CD4-positive, alpha-beta memory T cell (primary cell): ENCODE data around the gene RANBP3L. TPM values are rescaled to one million over a fixed set of nuclear protein-coding genes. Genes with fewer than 3 reads are reported as not detected.

Experiments
- CTCF ChIA-PET: fragments of 350-600 bp; sonication (Branson Sonifier 250); formaldehyde crosslinking; loops from one replicate; lab custom pipeline; 2021; ENCODE audit warnings: inconsistent platforms; ENCODE audit not compliant: partially characterized antibody; lab: Charles Lee
- POLR2A ChIA-PET: fragments of 350-600 bp; sonication (Branson Sonifier 250); formaldehyde crosslinking; loops from one replicate; lab custom pipeline; 2021; ENCODE audit not compliant: partially characterized antibody; lab: Charles Lee
- DNase-seq, 5 donors: peaks; one replicate each; pipeline versions ENCODE4 v3.0.0 to v3.0.0-alpha.2; 2020 to 2022; ENCODE audit warnings: mixed read lengths in 1 of 5
- H3K27ac ChIP-seq: one replicate; pipeline ENCODE4 v1.7.0; 2013; ENCODE audit warnings: low read depth, low read length
- H3K27me3 ChIP-seq: 2 replicates; pipeline ENCODE4 v1.7.0; 2013; ENCODE audit warnings: mild to moderate bottlenecking, low read length, moderate library complexity; ENCODE audit not compliant: insufficient read depth
- H3K36me3 ChIP-seq: 2 replicates; pipeline ENCODE4 v1.7.0; 2013; ENCODE audit warnings: mild to moderate bottlenecking, low read length, moderate library complexity; ENCODE audit not compliant: insufficient read depth
- H3K4me1 ChIP-seq: 2 replicates; pipeline ENCODE4 v1.7.0; 2013; ENCODE audit warnings: mild to moderate bottlenecking, low read length, moderate library complexity; ENCODE audit not compliant: insufficient read depth
- H3K4me3 ChIP-seq, 2 donors: one replicate each; pipeline ENCODE4 v1.7.0; 2013; ENCODE audit warnings: low read length in 2 of 2, mild to moderate bottlenecking in 1 of 2
- H3K9me3 ChIP-seq, 2 donors: one replicate each; pipeline ENCODE4 v1.7.0; 2013; ENCODE audit warnings: low read length in 2 of 2, control low read depth in 1 of 2; ENCODE audit not compliant: control insufficient read depth in 1 of 2
- H3K27ac Mint-ChIP-seq, 7 donors: one replicate each; pipeline ENCODE4 v1.8.0; 2020 to 2021; ENCODE audit warnings: mixed read lengths in 7 of 7, mild to moderate bottlenecking in 6 of 7, inconsistent platforms in 3 of 7, moderate library complexity in 3 of 7
- H3K27me3 Mint-ChIP-seq, 2 donors: one replicate each; pipeline ENCODE4 v1.8.0; 2020 to 2021; ENCODE audit warnings: mixed read lengths in 2 of 2
- H3K36me3 Mint-ChIP-seq, 2 donors: one replicate each; pipeline ENCODE4 v1.8.0; 2020 to 2021; ENCODE audit warnings: mixed read lengths in 2 of 2, inconsistent platforms in 1 of 2, mild to moderate bottlenecking in 1 of 2
- H3K4me1 Mint-ChIP-seq, 4 donors: one replicate each; pipeline ENCODE4 v1.8.0; 2020 to 2021; ENCODE audit warnings: mixed read lengths in 4 of 4, mild to moderate bottlenecking in 1 of 4
- H3K4me3 Mint-ChIP-seq, 8 donors: one replicate each; pipeline ENCODE4 v1.8.0; 2020 to 2021; ENCODE audit warnings: mixed read lengths in 8 of 8, mild to moderate bottlenecking in 7 of 8, moderate library complexity in 6 of 8, inconsistent platforms in 3 of 8
- H3K9me3 Mint-ChIP-seq, 8 donors: one replicate each; pipeline ENCODE4 v1.8.0; 2020 to 2021; ENCODE audit warnings: mixed read lengths in 8 of 8, mild to moderate bottlenecking in 5 of 8, inconsistent platforms in 3 of 8, moderate library complexity in 1 of 8
- intact Hi-C: fragments of 100-400 bp; cut with micrococcal nuclease; formaldehyde crosslinking; loops from one replicate; pipeline ENCODE4 v1.15.1; 2023
- polyA plus RNA-seq, 2 donors: library from polyadenylated mRNA; unstranded; fragments of 300-500 nt; fragmentation: Illumina TruSeq; gene quantifications; one replicate each; pipeline ENCODE4 v1.2.3, GENCODE V29; 2021
- total RNA-seq, 2 experiments: library from RNA; stranded (reverse); gene quantifications; one replicate each; pipeline ENCODE4 v1.2.3, GENCODE V29; 2021

The RANBP3L gene
- total and polyA plus RNA-seq, 4 experiments from 2014 or later: not detected

GRCh38 chr5:36281626-36282025, 20.1 kb downstream of the RANBP3L start:
- CTCF ChIA-PET: interaction anchor here (1.0 kb wide), 1 partner anchor 16 kb away, joined by 7 read pairs; no protein-coding TSS in a partner anchor
- Mint-ChIP-seq H3K4me3 (no peak overlapping the region), H3K9me3 (no peaks in the 10 kb centered on the region), H3K27ac (no peak overlapping the region), H3K36me3 (no peaks in the 10 kb centered on the region), H3K4me1 (no peaks in the 10 kb centered on the region), H3K27me3 (peaks cover 7 to 8% of the 10 kb centered on the region in 2 donors)
- Histone ChIP-seq H3K27me3 (no peaks in the 10 kb centered on the region), H3K9me3 (no peaks in the 10 kb centered on the region), H3K4me1 (no peaks in the 10 kb centered on the region), H3K27ac (no peak overlapping the region), H3K4me3 (no peak overlapping the region), H3K36me3 (no peaks in the 10 kb centered on the region)
- POLR2A ChIA-PET: no interaction called here
- DNase-seq: no peak
- intact Hi-C loops: no loop called here

- no peak overlapping the region for H3K4me3 Mint-ChIP-seq
- intact Hi-C loops: no loop called here
- DNase-seq: no peak
- no peaks in the 10 kb centered on the region for H3K4me1 Mint-ChIP-seq
- no peak overlapping the region for H3K4me3 ChIP-seq
- H3K27me3 ChIP-seq: no peaks in the 10 kb centered on the region
- no peaks in the 10 kb centered on the region for H3K9me3 ChIP-seq
- no peaks in the 10 kb centered on the region for H3K36me3 Mint-ChIP-seq
- ChIA-PET POLR2A (no interaction called here), CTCF (interaction anchor here (2.0 kb wide), 1 partner anchor 14 kb away, joined by 6 read pairs; no protein-coding TSS in a partner anchor)
- no peaks in the 10 kb centered on the region for H3K36me3 ChIP-seq
- H3K27ac ChIP-seq: no peak overlapping the region
- no peaks in the 10 kb centered on the region for H3K4me1 ChIP-seq
- H3K9me3 Mint-ChIP-seq: no peaks in the 10 kb centered on the region
- peaks cover 13 to 14% of the 10 kb centered on the region in 2 donors for H3K27me3 Mint-ChIP-seq
- no peak overlapping the region for H3K27ac Mint-ChIP-seq
Measured at GRCh38 chr5:36279054-36279698, 22.5 kb downstream of the RANBP3L start.

DNA sequence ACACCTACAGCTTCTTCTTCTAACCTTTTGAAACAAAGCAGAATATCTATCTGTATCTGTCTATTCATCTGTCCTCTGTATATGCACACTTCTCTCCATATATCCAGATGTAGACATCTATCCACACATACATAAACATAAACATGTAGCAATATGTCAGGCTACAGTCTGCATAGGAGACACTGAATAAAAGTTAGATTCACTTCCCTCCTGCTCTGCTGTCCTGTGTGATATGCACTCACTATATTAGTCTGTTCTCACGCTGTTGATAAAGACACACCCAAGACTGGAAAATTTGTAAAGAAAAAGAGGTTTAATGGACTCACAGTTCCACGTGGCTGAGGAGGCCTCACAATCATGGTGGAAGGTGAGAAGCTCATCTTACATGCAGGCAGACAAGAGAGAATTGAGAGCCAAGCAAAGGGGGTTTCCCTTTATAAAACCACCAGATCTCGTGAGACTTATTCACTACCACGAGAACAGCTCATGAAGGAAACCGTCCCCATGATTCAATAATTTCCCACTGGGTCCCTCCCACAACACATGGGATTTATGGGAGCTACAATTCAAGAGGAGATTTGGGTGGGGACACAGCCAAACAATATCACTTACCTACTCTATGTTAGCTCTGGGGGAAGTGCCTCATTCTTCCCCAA, 24.1 kb downstream of the RANBP3L start:
- Mint-ChIP-seq H3K4me1 (no peaks in the 10 kb centered on the region), H3K27me3 (peaks cover 11 to 13% of the 10 kb centered on the region in 2 donors), H3K27ac (no peak overlapping the region), H3K4me3 (no peak overlapping the region), H3K36me3 (no peaks in the 10 kb centered on the region), H3K9me3 (no peaks in the 10 kb centered on the region)
- Histone ChIP-seq H3K27me3 (no peaks in the 10 kb centered on the region), H3K27ac (no peak overlapping the region), H3K9me3 (no peaks in the 10 kb centered on the region), H3K4me1 (no peaks in the 10 kb centered on the region), H3K4me3 (no peak overlapping the region), H3K36me3 (no peaks in the 10 kb centered on the region)
- ChIA-PET POLR2A (no interaction called here), CTCF (interaction anchor here (0.9 to 2.0 kb wide), 2 partner anchors 12 to 17 kb away, joined by 3 to 6 read pairs; no protein-coding TSS in a partner anchor)
- intact Hi-C loops: no loop called here
- DNase-seq: no peak

DNA sequence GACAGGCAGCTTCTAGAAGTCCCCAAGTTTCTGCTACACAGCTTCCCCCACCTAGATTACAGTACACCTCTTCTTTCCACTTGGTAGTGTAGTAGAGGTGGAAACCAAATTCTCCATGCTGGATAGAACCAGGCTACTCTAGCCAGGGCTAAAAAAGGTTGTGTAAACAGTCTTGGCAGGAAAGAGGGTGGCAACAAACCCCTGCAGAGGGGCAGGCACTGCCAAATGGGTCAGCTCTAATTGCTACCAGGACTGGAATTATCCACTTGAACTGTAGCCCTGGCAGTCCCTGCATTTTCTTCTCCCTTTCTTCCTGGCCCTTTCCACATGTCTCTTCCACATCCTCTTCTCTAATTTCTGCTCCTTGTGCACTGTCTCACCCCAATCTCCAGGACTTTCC, 24.8 kb downstream of the RANBP3L start:
- no peak for DNase-seq
- POLR2A ChIA-PET: no interaction called here
- Histone ChIP-seq H3K27me3 (no peaks in the 10 kb centered on the region), H3K36me3 (no peaks in the 10 kb centered on the region), H3K9me3 (no peaks in the 10 kb centered on the region), H3K27ac (no peak overlapping the region), H3K4me1 (no peaks in the 10 kb centered on the region), H3K4me3 (no peak overlapping the region)
- Mint-ChIP-seq H3K4me1 (no peaks in the 10 kb centered on the region), H3K27ac (no peak overlapping the region), H3K4me3 (no peak overlapping the region), H3K27me3 (peaks cover 11 to 13% of the 10 kb centered on the region in 2 donors), H3K36me3 (no peaks in the 10 kb centered on the region), H3K9me3 (no peaks in the 10 kb centered on the region)
- CTCF ChIA-PET: no interaction called here
- intact Hi-C loops: no loop called here

DNA sequence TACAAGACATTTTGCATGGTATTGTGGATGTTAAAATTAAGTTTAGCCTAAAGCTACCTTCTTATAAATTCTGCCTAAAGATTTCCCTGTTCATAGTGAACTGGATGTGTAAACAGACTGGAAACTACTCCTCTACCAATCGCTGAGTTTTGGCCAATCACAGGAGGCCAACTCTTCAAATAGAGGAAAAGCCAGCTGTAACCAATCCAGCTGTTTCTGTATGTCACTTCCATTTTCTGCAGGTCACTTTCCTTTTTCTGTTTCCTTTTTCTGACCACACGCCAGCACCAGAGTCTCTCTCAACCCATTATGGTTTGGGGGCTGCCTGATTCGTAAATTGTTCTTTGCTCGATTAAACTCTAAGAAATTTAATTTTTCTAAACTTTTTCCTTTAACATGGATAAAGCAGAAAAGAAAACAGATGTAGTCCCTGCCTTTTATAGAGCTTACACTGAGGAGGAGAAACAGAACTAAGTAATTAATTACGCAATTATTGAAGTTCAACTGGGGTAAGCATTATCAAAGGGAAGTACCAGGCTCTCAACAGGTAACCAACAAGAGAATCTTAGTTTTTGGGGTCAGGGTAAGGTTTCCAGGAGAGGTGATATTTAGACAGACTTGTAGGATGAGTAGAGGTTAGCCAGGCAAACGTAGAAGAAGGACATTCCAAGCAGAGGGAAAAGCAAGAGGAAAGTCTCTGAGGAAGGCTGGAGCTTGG, 27.7 kb downstream of the RANBP3L start:
- H3K4me1 ChIP-seq: no peaks in the 10 kb centered on the region
- H3K36me3 Mint-ChIP-seq: no peaks in the 10 kb centered on the region
- peaks cover 10 to 16% of the 10 kb centered on the region in 2 donors for H3K27me3 Mint-ChIP-seq
- no peaks in the 10 kb centered on the region for H3K9me3 Mint-ChIP-seq
- ChIA-PET POLR2A (no interaction called here), CTCF (interaction anchor here (1.1 to 1.2 kb wide), 2 partner anchors 9 to 14 kb away, joined by 3 to 4 read pairs; no protein-coding TSS in a partner anchor)
- no peak overlapping the region for H3K27ac ChIP-seq
- intact Hi-C loops: no loop called here
- DNase-seq: no peak
- H3K4me3 ChIP-seq: no peak overlapping the region
- no peak overlapping the region for H3K27ac Mint-ChIP-seq
- no peaks in the 10 kb centered on the region for H3K27me3 ChIP-seq
- H3K36me3 ChIP-seq: no peaks in the 10 kb centered on the region
- no peaks in the 10 kb centered on the region for H3K4me1 Mint-ChIP-seq
- no peaks in the 10 kb centered on the region for H3K9me3 ChIP-seq
- H3K4me3 Mint-ChIP-seq: no peak overlapping the region

GRCh38 chr5:36272136-36272690, 29.5 kb downstream of the RANBP3L start:
- intact Hi-C loops: no loop called here
- ChIA-PET CTCF (no interaction called here), POLR2A (no interaction called here)
- H3K9me3 ChIP-seq: no peaks in the 10 kb centered on the region
- H3K4me1 ChIP-seq: no peaks in the 10 kb centered on the region
- H3K27ac ChIP-seq: no peak overlapping the region
- no peak for DNase-seq
- Mint-ChIP-seq H3K9me3 (no peaks in the 10 kb centered on the region), H3K27me3 (peaks cover 10 to 16% of the 10 kb centered on the region in 2 donors), H3K4me1 (no peaks in the 10 kb centered on the region), H3K4me3 (no peak overlapping the region), H3K27ac (no peak overlapping the region), H3K36me3 (no peaks in the 10 kb centered on the region)
- H3K4me3 ChIP-seq: no peak overlapping the region
- no peaks in the 10 kb centered on the region for H3K27me3 ChIP-seq
- H3K36me3 ChIP-seq: no peaks in the 10 kb centered on the region
